ENCODE data around the gene EEF1AKMT2. TPM values are rescaled to one million over a fixed set of nuclear protein-coding genes. Genes with fewer than 3 reads are reported as not detected.

EEF1AKMT2 gene
- total and polyA plus RNA-seq, 2 experiments from 2014 or later: 17.3 to 23.9 TPM

GRCh38 chr10:124732931-124733570, 58.6 kb downstream of the EEF1AKMT2 start:
- no peak overlapping the region for H3K4me3 ChIP-seq
- H3K4me1 ChIP-seq (ENCODE audit: low read depth): peaks cover 32% of the 10 kb centered on the region
- no peaks in the 10 kb centered on the region for H3K27me3 ChIP-seq
- no peak for TF ChIP-seq CTCF (IDR thresholded peaks at IDR 0.05; ENCODE audit: low read depth, low read length)
- DNase-seq (ENCODE audit: low read depth in 1 of 2, low spot score in 1 of 2): peak in 1 of 2 donors; percentile 52
- no peaks in the 10 kb centered on the region for H3K9me3 ChIP-seq (ENCODE audit: low read depth)
- H3K36me3 ChIP-seq: no peaks in the 10 kb centered on the region
- H3K27ac ChIP-seq: peak overlapping the region; percentile 92

GRCh38 chr10:124731551-124731950, 60.1 kb downstream of the EEF1AKMT2 start:
- TF ChIP-seq CTCF (IDR thresholded peaks at IDR 0.05; ENCODE audit: low read depth, low read length): no peak
- Histone ChIP-seq H3K27ac (no peak overlapping the region), H3K36me3 (no peaks in the 10 kb centered on the region), H3K4me1 (ENCODE audit: low read depth) (peaks cover 29% of the 10 kb centered on the region), H3K4me3 (no peak overlapping the region), H3K27me3 (no peaks in the 10 kb centered on the region), H3K9me3 (ENCODE audit: low read depth) (no peaks in the 10 kb centered on the region)
- DNase-seq (ENCODE audit: low read depth in 1 of 2, low spot score in 1 of 2): no peak

- Histone ChIP-seq H3K27ac (no peak overlapping the region), H3K36me3 (no peaks in the 10 kb centered on the region), H3K4me1 (ENCODE audit: low read depth) (peaks cover 27% of the 10 kb centered on the region), H3K4me3 (no peak overlapping the region), H3K9me3 (ENCODE audit: low read depth) (no peaks in the 10 kb centered on the region), H3K27me3 (no peaks in the 10 kb centered on the region)
- no peak for DNase-seq (ENCODE audit: low read depth in 1 of 2, low spot score in 1 of 2)
- TF ChIP-seq CTCF (IDR thresholded peaks at IDR 0.05; ENCODE audit: low read depth, low read length): no peak
Measured at GRCh38 chr10:124730790-124731189, 60.9 kb downstream of the EEF1AKMT2 start.

- Histone ChIP-seq H3K9me3 (ENCODE audit: low read depth) (no peaks in the 10 kb centered on the region), H3K4me1 (ENCODE audit: low read depth) (peaks cover 27% of the 10 kb centered on the region), H3K4me3 (no peak overlapping the region), H3K27me3 (no peaks in the 10 kb centered on the region), H3K27ac (no peak overlapping the region), H3K36me3 (no peaks in the 10 kb centered on the region)
- DNase-seq (ENCODE audit: low read depth in 1 of 2, low spot score in 1 of 2): no peak
- no peak for TF ChIP-seq CTCF (IDR thresholded peaks at IDR 0.05; ENCODE audit: low read depth, low read length)
Measured at GRCh38 chr10:124728830-124729661, 62.6 kb downstream of the EEF1AKMT2 start.

GRCh38 chr10:124728071-124728829, 63.4 kb downstream of the EEF1AKMT2 start:
- DNase-seq (ENCODE audit: low read depth in 1 of 2, low spot score in 1 of 2): peak in 1 of 2 donors; percentile 76
- peaks cover 20% of the 10 kb centered on the region for H3K4me1 ChIP-seq (ENCODE audit: low read depth)
- no peaks in the 10 kb centered on the region for H3K27me3 ChIP-seq
- H3K36me3 ChIP-seq: no peaks in the 10 kb centered on the region
- no peaks in the 10 kb centered on the region for H3K9me3 ChIP-seq (ENCODE audit: low read depth)
- TF ChIP-seq CTCF (IDR thresholded peaks at IDR 0.05; ENCODE audit: low read depth, low read length): no peak
- no peak overlapping the region for H3K4me3 ChIP-seq
- H3K27ac ChIP-seq: no peak overlapping the region

Data from cardiac muscle cell (in vitro differentiated cells and primary cell).